HTR-8/SVneo (cell line): ENCODE results near the gene MCC.

Experiments used
- DNase-seq: peaks from one replicate; pipeline ENCODE4 v3.0.0; 2011; ENCODE audit warnings: low spot score, mixed read lengths; ENCODE audit not compliant: insufficient read length
- FAIRE-seq: peaks from 2 replicates; lab custom pipeline; 2011; peaks lifted over from hg19 to GRCh38; lab: Jason Lieb, UNC

The MCC gene

DNA sequence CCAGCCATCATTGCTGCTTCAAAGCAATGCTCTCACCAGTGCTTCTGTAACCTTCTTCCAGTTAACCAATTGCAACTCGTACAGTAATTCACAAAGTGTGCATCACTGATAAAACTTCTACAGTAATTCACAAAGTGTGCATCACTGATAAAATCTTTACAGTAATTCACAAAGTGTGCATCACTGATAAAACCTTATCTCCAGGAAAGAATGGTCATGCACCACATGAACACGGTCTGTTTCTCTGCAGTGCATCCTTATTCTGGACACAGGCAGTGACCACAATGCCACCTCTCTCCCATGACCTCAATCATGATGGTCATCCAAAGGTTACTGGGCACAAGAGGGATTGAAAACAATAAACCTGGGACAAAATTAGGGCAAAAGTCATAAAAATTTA lies 207.1 kb downstream of the MCC start:
- DNase-seq (no peak), FAIRE-seq (no peak)

DNA sequence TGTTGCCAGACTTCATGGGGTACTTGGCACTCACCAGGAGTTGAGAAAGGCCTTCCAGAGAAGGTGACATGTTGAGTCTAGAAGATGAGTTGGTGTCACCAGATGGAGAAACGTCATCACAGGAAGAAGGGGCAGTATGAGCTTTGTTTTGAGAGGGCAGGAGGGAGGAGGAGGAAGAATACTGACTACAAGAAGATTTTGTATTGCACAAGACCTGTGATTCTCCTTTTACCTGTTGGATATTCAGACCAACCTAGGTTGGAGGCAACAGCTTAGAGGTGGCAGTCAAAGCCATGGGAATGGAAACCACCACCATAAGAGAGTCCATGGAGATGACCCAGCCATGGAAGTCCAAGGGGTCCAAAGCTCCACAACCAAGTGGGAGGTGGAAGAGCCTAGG lies 207.7 kb downstream of the MCC start:
- FAIRE-seq (no peak), DNase-seq (no peak)

DNA sequence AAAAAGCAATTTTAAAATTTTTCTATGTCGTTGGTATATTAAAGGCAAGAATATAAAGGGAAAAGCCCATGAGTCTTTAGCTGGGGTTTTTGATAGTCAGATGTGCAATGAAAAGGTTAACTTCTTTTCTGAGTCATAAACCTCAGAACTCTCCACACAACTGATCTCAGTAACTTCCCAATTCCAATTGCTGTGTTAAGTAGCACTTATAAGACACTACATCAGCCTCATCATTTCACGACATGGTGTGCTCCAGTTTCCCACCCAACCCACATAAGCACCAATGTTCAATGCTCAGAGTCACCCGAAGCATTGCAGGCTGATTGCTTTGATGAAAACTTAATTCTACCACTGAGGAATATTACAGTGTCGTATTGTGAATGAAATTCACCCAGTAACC lies 209.3 kb downstream of the MCC start:
- FAIRE-seq (no peak), DNase-seq (no peak)

DNA sequence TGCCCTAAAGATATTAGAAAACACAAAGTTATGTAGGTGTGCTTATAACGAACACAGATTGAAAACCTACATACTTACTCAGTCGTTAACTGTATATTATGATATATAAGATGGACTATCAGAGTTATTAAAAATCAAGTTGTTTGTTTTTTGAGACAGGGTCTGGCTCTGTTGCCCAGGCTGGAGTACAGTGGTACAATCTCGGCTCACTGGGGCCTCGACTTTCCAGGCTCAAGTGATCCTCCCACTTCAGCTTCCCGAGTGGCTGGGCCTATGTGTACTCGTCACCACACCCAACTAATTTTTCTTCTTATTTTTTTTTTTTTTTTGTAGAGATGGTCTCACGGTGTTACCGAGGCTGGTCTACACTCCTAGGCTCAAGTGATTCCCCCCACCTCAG lies 211.8 kb downstream of the MCC start:
- FAIRE-seq, result no peak
- DNase-seq, result no peak

DNA sequence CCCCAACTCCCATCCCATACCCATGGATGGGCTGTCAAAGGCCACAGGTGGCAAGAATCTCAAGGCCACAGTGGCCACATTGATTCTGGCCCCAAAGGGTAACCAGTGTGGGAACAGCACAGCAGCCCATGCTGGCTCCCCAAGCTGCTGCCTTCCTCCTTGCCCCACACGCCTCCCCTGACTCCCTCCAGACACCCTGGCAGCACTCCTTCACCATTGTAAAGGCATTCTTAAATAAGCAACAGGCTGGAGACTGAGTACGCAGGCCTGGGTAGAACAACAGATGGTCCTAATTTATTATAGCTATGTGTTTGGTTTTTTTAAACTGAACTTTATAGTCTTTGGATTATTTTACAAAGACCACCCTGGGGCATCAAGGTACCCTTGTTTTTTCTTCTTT lies 212.3 kb downstream of the MCC start:
- DNase-seq (no peak), FAIRE-seq (no peak)

DNA sequence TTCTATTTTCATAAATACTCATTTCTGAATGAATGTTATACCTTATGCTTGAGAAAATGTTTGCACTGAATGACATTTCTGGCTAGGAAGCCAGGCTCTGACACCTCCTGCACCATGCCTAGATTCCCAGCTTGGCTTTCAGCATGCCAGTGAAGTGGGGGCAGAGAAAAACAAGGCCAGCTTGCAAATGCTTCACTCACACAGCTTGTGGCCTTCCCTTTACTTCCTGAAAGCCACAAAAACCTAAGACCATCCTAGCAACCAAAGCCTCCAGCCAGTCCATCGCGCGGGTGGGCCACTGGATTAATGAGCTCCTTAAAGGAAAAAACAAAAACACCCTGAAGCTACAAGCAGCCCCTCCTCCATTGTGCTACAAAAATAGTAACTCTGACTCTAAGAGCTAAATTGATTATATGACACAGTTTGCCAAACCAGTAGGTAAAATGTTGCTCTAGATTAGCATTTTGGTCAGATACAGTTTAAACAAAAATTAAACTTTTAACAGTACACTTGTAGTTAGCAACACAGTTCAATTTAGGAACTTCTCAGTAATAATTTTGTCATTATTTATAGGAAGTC lies 213.3 kb downstream of the MCC start:
- DNase-seq (no peak), FAIRE-seq (no peak)

DNA sequence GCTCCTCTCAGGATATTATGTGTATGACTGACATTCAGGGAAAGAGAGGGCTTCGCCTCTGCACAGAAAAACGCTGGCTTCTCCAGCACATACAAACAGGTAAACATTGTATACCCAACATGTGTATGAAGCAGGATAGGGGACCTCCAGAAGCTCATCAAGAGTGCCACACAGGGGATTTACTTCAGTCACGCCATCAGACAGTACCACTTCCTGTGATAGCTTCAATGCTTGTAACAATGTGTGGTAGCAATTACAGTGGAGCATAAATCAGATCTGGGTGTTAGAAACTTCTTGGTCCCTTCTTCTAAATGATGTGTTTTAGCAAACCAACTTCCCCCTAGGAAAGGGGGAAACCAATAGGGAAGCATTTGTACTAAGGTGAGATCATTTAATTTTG lies 214.3 kb downstream of the MCC start:
- DNase-seq, result no peak
- FAIRE-seq, result no peak

DNA sequence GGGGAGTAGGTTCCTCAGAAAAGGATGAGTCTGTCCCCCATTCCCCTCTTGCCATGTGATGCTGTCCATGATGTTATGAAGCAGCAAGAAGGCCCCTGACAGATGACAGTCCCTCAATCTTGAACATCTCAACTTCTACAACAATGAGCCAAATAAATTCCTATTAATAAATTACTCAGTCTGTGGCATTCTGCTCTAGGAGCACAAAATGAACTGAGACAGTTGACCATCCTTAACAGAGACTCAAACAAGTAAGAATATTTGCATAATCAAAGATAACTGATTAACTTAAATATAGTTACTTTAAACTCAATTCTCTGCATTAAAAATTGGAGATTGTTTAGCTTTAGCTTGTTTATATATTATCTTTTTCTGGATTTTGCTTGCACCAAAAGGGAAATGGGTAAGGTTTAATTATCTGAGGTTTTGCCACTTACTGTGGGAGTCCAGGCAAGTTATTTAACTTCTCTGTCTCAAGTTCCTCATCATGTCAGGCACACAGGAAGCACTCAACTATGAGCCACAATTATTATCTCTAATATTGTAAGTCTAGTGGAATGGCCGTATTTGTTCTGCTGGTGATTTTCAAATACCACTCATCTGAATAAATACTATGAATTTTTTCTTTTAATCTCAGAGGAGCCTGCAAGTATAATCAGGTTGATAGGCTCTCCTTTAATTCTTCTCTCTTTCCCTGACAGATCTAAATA lies 216.4 kb downstream of the MCC start:
- FAIRE-seq, result no peak

DNA sequence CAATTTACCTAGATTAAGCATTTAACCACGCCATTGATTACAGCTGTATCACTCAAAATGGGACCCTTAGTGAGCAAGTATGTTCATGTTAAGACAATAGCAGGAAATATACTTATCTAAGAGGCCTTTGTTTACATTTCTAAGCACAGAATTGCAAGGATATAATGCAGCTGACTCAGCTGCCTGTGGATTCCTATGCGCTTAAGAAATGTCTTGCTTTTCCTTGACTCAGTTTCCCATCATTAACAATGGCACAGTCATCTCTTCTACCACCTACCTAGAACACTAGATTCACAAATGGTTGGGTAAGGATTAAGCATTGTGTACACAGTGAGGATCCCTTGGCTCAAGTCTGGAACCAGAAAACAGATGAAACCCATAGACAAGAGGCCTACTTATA lies 217.2 kb downstream of the MCC start:
- no peak for DNase-seq
- no peak for FAIRE-seq

More for the DNA sequence above, 216.4 kb downstream of the MCC start:
- DNase-seq, result no peak

DNA sequence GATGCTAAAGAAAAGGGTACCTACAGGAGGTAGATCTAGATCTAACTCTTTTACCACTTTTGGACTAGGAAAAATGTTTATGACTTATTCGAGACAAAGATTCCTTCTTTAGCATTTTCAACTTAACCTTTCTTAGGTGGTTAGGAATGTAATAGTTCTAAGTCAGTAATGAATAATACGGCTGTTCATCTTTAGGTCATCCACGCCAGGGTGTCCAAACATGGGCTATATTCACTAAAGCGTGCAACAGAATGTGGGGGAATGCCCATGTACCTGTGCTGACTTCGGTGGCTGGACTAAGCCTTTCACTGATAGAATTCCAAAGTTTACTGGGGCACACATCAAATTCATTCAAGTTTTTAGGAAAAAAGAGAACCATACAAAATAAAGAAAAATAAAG lies 218.2 kb downstream of the MCC start:
- FAIRE-seq, result no peak
- DNase-seq, result no peak

DNA sequence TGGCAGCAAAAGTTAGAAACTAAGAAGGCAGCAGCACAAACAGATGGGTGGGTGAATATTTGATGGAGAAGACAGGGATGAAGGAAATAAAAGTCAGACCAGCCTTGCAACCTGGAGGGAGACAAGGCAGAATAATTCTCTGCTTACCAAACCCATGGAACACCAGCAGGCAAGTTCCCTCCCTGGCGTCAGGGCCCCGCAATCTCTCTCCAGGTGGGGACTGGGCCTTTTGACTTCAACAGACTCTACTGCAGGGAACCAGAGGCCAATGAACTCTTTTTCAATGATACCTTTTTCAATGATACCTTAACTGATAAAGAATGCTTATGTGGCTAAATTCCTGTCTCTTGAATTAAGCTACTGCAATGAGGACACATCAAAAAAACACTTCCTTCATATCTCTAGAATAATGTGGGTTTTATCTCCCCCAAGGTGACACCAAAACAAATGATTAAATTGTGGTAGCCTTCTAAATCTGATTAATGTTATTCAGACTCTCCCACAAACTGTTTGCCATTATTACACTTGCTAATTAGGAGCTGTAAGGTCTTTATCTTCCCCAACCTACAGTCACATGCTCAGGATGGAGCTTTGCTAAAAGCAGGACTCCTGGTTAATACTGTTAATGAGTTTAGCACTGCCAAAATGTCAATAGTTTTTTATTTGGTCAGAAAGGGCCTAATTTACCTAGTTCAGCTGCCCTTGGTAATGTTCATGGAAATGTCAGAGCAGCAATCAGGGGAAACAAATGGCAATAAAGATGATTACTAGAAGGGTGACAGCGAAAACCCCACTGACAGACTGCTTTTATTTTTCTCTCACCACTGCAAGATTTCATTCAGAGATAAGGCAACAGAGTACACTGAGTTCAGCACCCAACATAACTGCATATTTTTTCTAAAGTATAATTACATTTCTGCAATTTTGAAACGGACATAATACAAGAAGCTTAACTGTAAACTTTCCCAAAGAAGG lies 218.9 kb downstream of the MCC start:
- FAIRE-seq (no peak), DNase-seq (no peak)

DNA sequence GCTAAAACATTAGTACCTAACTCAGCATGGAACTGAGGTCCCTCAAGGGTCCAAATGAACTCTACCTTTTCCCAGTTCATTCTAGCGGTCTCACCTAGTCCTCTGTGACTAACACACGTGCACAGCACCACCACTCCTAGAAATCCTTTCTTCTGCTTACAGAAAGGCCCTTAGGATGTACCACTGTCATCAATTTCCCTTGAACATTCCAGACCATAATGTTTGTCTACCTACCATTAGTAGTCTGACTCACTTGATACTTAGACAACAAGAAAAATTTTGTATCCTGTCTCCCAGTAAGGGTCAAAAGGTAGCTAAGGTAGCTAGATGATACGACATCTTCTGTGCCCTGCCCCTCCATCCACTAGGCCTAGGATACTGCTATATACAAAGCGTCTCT lies 220.0 kb downstream of the MCC start:
- no peak for DNase-seq
- FAIRE-seq, result no peak

DNA sequence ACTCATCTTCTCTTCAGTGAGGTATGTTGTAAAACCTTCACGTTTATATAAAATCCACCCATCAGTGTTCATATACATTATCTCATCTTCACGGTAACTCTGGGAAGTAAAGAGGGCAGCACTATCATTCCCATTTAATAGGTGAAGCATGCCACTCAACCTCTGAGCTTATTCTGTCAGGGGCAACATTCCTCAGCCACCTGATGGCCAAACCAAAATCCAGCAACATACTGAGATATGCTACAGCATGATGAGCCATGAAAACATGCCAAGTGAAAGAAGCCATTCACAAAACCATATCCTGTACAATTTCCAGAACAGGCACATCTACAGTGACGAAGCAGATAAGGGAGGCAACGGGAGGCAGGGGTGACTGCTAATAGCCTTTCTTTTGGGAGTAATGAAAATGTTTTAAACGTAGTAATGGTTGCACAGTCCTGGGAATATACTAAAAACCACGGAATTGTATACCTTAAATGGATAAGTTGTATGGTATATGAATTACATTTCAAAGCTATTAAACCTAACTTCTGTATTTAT lies 220.8 kb downstream of the MCC start:
- FAIRE-seq (no peak), DNase-seq (no peak)

DNA sequence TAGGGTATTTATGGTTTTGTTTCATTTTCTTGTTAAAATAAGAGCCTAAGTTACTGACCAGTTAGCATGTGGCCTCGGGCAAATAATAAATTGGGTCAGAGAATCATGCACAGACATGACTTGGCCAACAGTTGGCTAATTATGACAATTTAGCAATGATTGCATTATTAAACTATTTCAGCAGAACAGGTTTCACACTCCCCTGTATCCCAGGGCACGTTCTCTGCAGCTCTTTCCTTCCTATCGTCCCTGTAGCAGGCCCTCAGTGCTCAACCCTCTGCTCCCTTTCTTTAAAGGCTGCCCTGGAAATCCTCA lies 221.4 kb downstream of the MCC start:
- DNase-seq, result no peak
- FAIRE-seq, result no peak

DNA sequence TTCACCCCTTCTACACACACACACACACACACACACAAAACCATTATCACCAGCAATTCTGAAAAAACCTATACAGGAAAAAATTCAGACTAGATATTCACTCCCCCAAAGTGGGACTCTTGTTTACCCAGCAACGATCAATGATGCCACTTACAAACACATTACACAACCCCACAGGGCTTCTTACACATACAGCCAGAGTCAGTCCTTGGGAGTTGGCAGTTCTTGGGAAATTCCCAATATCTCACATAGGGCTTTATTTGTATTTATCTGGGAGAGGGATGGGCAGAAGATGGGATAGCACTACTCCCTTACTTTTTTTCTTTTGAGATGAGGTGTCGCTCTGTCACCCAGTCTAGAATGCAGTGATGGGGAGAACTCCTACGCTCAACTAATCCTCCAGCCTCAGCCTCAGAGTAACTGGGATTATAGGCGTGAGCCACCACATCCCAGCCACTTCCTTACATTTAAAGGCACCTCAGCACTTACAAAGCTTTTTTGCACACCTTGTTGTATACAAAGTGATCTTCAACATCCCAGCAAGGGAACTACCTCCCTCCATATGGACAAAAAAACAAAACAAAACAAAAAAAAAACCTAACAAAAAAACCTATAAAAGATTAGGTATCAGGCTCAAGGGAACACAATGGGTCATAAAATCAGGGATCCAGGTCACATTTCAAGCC lies 221.9 kb downstream of the MCC start:
- DNase-seq (no peak), FAIRE-seq (no peak)

DNA sequence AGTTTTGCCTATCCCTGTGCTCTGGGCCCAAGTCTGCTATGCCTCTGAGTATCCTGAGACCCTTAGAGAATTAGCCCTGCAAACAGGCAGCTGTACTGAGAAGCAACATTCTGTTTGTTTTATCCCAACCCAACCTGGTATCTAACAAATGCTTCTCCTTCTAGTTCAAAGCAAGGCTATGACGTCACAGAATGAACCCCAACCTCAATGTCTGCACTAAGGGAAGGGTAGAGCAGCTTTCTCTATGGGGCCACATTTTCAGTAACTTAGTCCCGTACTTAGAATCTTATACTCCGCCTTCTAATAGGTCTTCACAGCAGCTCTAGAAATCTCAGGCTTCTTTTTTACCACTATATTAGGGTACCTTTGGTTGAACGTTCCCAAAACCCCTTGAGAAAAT lies 223.1 kb downstream of the MCC start:
- DNase-seq (no peak), FAIRE-seq (no peak)

DNA sequence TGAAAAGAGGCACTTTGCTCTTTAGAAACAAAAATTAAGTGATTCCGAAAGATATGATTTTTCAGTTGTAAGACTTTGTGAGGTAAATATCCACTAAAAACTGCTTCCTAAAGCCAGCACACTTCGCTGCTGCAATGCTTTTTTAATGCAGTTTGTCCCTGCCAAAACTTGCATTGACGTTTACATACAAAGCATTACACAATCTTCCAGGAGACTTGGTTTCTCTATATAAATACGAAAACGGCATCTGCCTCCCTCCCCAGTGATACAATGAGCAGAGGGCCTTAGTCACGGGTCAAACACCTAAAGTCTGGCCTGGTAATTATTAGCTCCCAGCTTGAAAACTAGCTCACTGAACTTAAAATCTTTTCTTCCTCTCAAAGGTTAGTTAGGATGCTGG lies 224.2 kb downstream of the MCC start:
- no peak for FAIRE-seq
- no peak for DNase-seq

DNA sequence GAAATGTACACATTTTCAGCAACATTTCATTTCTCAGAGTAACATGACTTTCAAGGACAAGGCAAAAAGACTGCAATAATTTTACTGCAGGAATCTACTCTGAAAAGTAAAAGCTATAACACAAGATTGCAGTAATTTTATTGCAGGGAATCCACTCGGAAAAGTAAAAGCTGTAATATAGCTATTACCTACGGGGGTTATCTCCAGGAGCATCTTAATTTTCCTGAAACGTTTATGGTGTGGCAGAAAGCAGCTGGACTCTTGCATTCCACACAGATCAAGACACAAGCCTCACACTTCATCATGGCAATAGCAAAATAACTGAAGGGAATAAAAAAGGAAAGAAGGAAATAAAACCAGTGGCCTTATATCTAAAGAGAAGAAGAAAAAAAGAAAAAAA lies 224.7 kb downstream of the MCC start:
- FAIRE-seq, result no peak

DNA sequence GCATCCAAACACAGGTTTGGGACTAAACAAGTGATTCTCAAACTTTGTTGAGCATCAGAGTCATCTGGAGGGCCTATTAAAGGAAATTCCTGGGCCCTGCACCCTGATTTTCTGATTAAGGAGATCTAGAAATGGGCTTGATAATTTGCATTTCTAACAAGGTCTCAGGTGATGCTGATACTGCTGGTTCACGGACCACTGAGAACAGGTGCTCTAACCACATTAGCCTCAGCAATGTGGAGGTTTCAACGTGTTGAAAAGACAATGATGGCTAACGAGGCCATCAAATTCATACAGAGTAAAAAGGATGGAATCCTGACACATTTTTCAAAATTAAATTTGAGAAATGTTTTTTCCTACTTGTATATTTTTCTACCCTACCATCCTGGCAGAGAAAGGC lies 225.6 kb downstream of the MCC start:
- no peak for FAIRE-seq
- DNase-seq, result no peak

More for the DNA sequence above, 224.7 kb downstream of the MCC start:
- no peak for DNase-seq

DNA sequence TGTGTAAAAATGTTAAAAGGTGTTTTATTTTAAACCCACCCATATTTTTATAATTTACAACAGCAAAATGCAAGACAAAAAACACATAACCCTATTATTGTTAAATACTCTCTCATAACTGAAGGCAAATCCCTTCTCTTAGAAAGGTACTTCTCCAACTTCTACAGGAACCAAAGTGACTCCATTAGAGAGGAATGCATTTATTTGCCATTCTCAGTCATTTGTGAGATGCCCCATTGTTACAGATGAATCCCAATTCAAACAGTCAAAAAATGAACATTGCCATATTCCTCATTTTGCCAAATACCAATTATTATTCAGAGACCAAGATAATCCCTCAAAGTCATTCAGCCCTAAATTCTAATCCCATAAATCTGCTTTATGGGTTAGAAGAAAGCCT lies 229.2 kb downstream of the MCC start:
- no peak for DNase-seq
- no peak for FAIRE-seq

DNA sequence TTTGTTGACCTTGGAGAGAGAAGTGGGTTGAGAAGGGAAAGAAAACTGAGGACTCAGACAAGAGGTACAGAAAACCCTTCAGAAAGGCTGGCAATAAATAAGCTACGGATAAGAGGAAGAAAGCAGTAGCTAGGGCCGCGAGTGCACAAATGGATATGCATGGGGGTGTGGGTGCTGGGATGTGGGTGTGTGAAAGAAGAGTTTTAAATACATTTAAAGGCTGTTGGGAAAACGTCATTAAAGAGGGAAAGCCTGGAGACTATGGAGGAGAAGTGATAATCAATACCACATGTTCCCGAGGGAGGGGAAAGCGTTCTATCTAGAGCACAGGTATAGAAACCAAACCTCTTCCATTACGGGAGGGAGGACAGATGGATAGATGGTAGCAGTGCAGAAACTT lies 230.7 kb downstream of the MCC start:
- FAIRE-seq, result no peak
- DNase-seq, result no peak
